SK-N-SH (cell line): ENCODE results near the gene MRPS23. TPM values are rescaled to one million over a fixed set of nuclear protein-coding genes. Genes with fewer than 3 reads are reported as not detected.

Experiments used
- CTCF ChIA-PET: fragments of 300-600, 350-600 bp; formaldehyde crosslinking; extraction: SDS; loops from one replicate; lab custom pipeline; 2021; lab: Yijun Ruan, JAX
- POLR2A ChIA-PET: fragments of 350-600 bp; sonication (Branson Sonifier 250); formaldehyde crosslinking; extraction: SDS; loops from one replicate; lab custom pipeline; 2020; ENCODE audit warnings: antibody characterized with exemption, inconsistent platforms; lab: Yijun Ruan, JAX
- DNase-seq: peaks from one replicate; pipeline ENCODE4 v3.0.0; 2012
- H2AFZ ChIP-seq: fragments of 200-600 bp; sonication (generic); 2 replicates; pipeline ENCODE4 v1.8.1; 2016; ENCODE audit warnings: antibody characterized with exemption, mild to moderate bottlenecking, low read depth
- H3F3A ChIP-seq: fragments of 200-600 bp; sonication (generic); replicated peaks from 2 replicates; pipeline ENCODE3; 2016; ENCODE audit warnings: antibody characterized with exemption, mild to moderate bottlenecking; ENCODE audit not compliant: insufficient read depth
- H3K27ac ChIP-seq, 2 experiments: fragments of 200-500 bp in 1 of 2; fragments of 200-600 bp in 1 of 2; sonication (Bioruptor generic) in 1 of 2; sonication (generic), shearing (Covaris generic) in 1 of 2; 2 replicates each; pipeline versions ENCODE4 v1.5.1 to v1.6.1; 2014 to 2016; ENCODE audit warnings: low read depth in 2 of 2, inconsistent platforms in 1 of 2, low read length in 1 of 2, mild to moderate bottlenecking in 1 of 2, mixed read lengths in 1 of 2
- H3K27me3 ChIP-seq: fragments of 200-600 bp; sonication (generic), shearing (Covaris generic); 2 replicates; pipeline ENCODE4 v1.6.1; 2016; ENCODE audit warnings: mixed run types; ENCODE audit not compliant: insufficient read depth
- H3K36me3 ChIP-seq, 2 experiments: fragments of 200-500 bp in 1 of 2; fragments of 200-600 bp in 1 of 2; sonication (Bioruptor generic) in 1 of 2; sonication (generic) in 1 of 2; replicated peaks in 1 of 2; 2 replicates each; pipeline versions ENCODE3 to v1.5.1; 2014 to 2016; ENCODE audit warnings: low read length in 1 of 2, mild to moderate bottlenecking in 1 of 2; ENCODE audit not compliant: insufficient read depth in 2 of 2, control insufficient read depth in 1 of 2
- H3K4me1 ChIP-seq, 2 experiments: fragments of 200-500 bp in 1 of 2; fragments of 200-600 bp in 1 of 2; sonication (Bioruptor generic) in 1 of 2; sonication (generic), shearing (Covaris generic) in 1 of 2; 2 replicates each; pipeline versions ENCODE4 v1.5.1 to v1.6.1; 2014 to 2016; ENCODE audit warnings: low read depth in 1 of 2, low read length in 1 of 2, mixed run types in 1 of 2; ENCODE audit not compliant: insufficient read depth in 2 of 2, control insufficient read depth in 1 of 2
- H3K4me2 ChIP-seq: fragments of 200-600 bp; sonication (generic), shearing (Covaris generic); 2 replicates; pipeline ENCODE4 v1.6.1; 2017; ENCODE audit warnings: mixed run types
- H3K4me3 ChIP-seq, 2 experiments: fragments of 200-500 bp in 1 of 2; fragments of 200-600 bp in 1 of 2; sonication (Bioruptor generic) in 1 of 2; sonication (generic), shearing (Covaris generic) in 1 of 2; 2 replicates each; pipeline versions ENCODE4 v1.5.1 to v1.8.1; 2014 to 2016; ENCODE audit warnings: low read depth in 2 of 2, inconsistent platforms in 1 of 2, low read length in 1 of 2, mild to moderate bottlenecking in 1 of 2, mixed read lengths in 1 of 2, moderate library complexity in 1 of 2
- H3K79me2 ChIP-seq: fragments of 200-600 bp; sonication (generic); 2 replicates; pipeline ENCODE4 v1.8.1; 2017; ENCODE audit warnings: mild to moderate bottlenecking; ENCODE audit not compliant: insufficient read depth
- H3K9ac ChIP-seq: fragments of 200-600 bp; sonication (generic); 2 replicates; pipeline ENCODE4 v1.6.1; 2017; ENCODE audit warnings: mixed run types
- H3K9me2 ChIP-seq: fragments of 200-600 bp; sonication (generic); 2 replicates; pipeline ENCODE4 v1.6.1; 2017; ENCODE audit warnings: mixed run types
- H3K9me3 ChIP-seq: fragments of 200-600 bp; sonication (generic); 2 replicates; pipeline ENCODE4 v1.6.1; 2017; ENCODE audit warnings: mixed run types, mild to moderate bottlenecking, moderate library complexity
- H4K20me1 ChIP-seq: fragments of 200-600 bp; sonication (generic); 2 replicates; pipeline ENCODE4 v1.6.1; 2017; ENCODE audit warnings: mild to moderate bottlenecking, mixed run types; ENCODE audit not compliant: insufficient read depth
- ELF1 ChIP-seq: IDR thresholded peaks from 2 replicates; pipeline ENCODE4 v1.4.0; 2012
- EP300 ChIP-seq, 2 experiments: IDR thresholded peaks; 2 replicates each; pipeline versions ENCODE4 v1.4.0 to v1.6.1; 2012; ENCODE audit warnings: borderline replicate concordance in 1 of 2, low read depth in 1 of 2, low read length in 1 of 2
- EZH2phosphoT487 ChIP-seq: fragments of 200-600 bp; sonication (generic); IDR thresholded peaks from 2 replicates; pipeline ENCODE4 v1.6.1; 2017; ENCODE audit warnings: low read depth, mixed run types, mild to moderate bottlenecking, antibody characterized with exemption, moderate library complexity, borderline replicate concordance
- FOXJ3 ChIP-seq: sonication (generic); formaldehyde crosslinking; IDR thresholded peaks from 2 replicates; pipeline ENCODE4 v1.5.1; 2020; ENCODE audit warnings: mild to moderate bottlenecking, missing genetic modification reagents
- FOXM1 ChIP-seq: IDR thresholded peaks from 2 replicates; pipeline ENCODE4 v1.4.0; 2012; ENCODE audit warnings: low read depth, mild to moderate bottlenecking
- GABPA ChIP-seq: IDR thresholded peaks from 2 replicates; pipeline ENCODE4 v1.4.0; 2012; ENCODE audit warnings: low read depth, mild to moderate bottlenecking
- GATA2 ChIP-seq: sonication (generic); formaldehyde crosslinking; IDR thresholded peaks from 2 replicates; pipeline ENCODE4 v1.5.0; 2020; ENCODE audit warnings: mild to moderate bottlenecking, missing genetic modification reagents
- IRF3 ChIP-seq: fragments of 150-350 bp; IDR thresholded peaks from 2 replicates; pipeline ENCODE4 v1.6.1; 2016; ENCODE audit warnings: mild to moderate bottlenecking, low read depth, low read length
- JUND ChIP-seq: IDR thresholded peaks from 2 replicates; pipeline ENCODE4 v1.4.0; 2012
- MAX ChIP-seq: IDR thresholded peaks from 2 replicates; pipeline ENCODE4 v1.4.0; 2012; ENCODE audit warnings: low read depth
- MEF2A ChIP-seq: IDR thresholded peaks from 2 replicates; pipeline ENCODE4 v1.4.0; 2012; ENCODE audit warnings: low read depth, borderline replicate concordance
- NFIC ChIP-seq: IDR thresholded peaks from 2 replicates; pipeline ENCODE4 v1.4.0; 2012; ENCODE audit warnings: borderline replicate concordance
- NRF1 ChIP-seq: IDR thresholded peaks from 2 replicates; pipeline ENCODE4 v1.6.1; 2012; ENCODE audit warnings: low read depth, mild to moderate bottlenecking, low read length
- POLR2AphosphoS5 ChIP-seq: IDR thresholded peaks from 2 replicates; pipeline ENCODE4 v1.6.1; 2012; ENCODE audit warnings: low read depth, low read length
- RAD21 ChIP-seq: IDR thresholded peaks from 2 replicates; pipeline ENCODE4 v1.6.1; 2012; ENCODE audit warnings: mild to moderate bottlenecking, low read length
- RCOR1 ChIP-seq: fragments of 150-350 bp; IDR thresholded peaks from 2 replicates; pipeline ENCODE4 v1.6.1; 2017; ENCODE audit warnings: antibody characterized with exemption, low read length
- RXRA ChIP-seq: IDR thresholded peaks from 2 replicates; pipeline ENCODE4 v1.4.0; 2012; ENCODE audit warnings: low read depth, mild to moderate bottlenecking, borderline replicate concordance
- SIN3A ChIP-seq: IDR thresholded peaks from 2 replicates; pipeline ENCODE4 v1.6.1; 2012; ENCODE audit warnings: low read depth, mild to moderate bottlenecking, low read length, moderate library complexity, borderline replicate concordance
- SMC3 ChIP-seq: IDR thresholded peaks from 2 replicates; pipeline ENCODE4 v1.6.1; 2012; ENCODE audit warnings: low read depth, low read length, improper control_type of control experiment
- TCF12 ChIP-seq: IDR thresholded peaks from 2 replicates; pipeline ENCODE4 v1.4.0; 2012
- USF1 ChIP-seq: IDR thresholded peaks from 2 replicates; pipeline ENCODE4 v1.4.0; 2012; ENCODE audit warnings: low read depth, borderline replicate concordance
- YY1 ChIP-seq: IDR thresholded peaks from 2 replicates; pipeline ENCODE4 v1.4.0; 2012; ENCODE audit warnings: low read depth, mild to moderate bottlenecking
- WGBS: methylation state at CpG from one replicate; pipeline ENCODE4 v1.1.6; 2017; ENCODE audit warnings: low lambda C conversion rate; 5-methylcytosine and 5-hydroxymethylcytosine counted together
- polyA plus RNA-seq, 3 experiments: library from polyadenylated mRNA; depleted of rRNA; stranded (reverse); fragments of >200 nt; gene quantifications; 2 replicates each; pipeline ENCODE4 v1.2.3, GENCODE V29; 2012
- TF ChIP-seq, protein P1 (sequence below): IDR thresholded peaks from 2 replicates; pipeline ENCODE4 v1.4.0; 2012; ENCODE audit warnings: low read depth, borderline replicate concordance
- TF ChIP-seq, protein P2 (sequence below): fragments of 200-600 bp; sonication (generic); IDR thresholded peaks from 2 replicates; pipeline ENCODE4 v1.6.1; 2017; ENCODE audit warnings: antibody characterized with exemption, mild to moderate bottlenecking, moderate library complexity
- TF ChIP-seq, protein P3 (sequence below): IDR thresholded peaks from 2 replicates; pipeline ENCODE4; 2012

Gene MRPS23
- polyA plus RNA-seq, 1 of the 3 experiments (the other 2 are of a cell fraction) = 105 TPM

GRCh38 chr17:57868007-57868909 lies 18.4 kb upstream of the MRPS23 start:
- Histone ChIP-seq H2AFZ (no peak overlapping the region), H3K27me3 (no peaks in the 10 kb centered on the region), H3K4me3 (no peak overlapping the region), H3K4me2 (peak overlapping the region; percentile 63), H3K4me1 (peaks cover 25 to 45% of the 10 kb centered on the region in 2 experiments; a peak in 3 of 4 replicates), H3K79me2 (peaks cover 16% of the 10 kb centered on the region), H3K27ac (peak overlapping the region; percentile 86 to 96), H3F3A (peaks cover 39% of the 10 kb centered on the region), H4K20me1 (no peaks in the 10 kb centered on the region), H3K9me3 (no peaks in the 10 kb centered on the region), H3K9ac (peak overlapping the region; percentile 52), H3K9me2 (no peaks in the 10 kb centered on the region), H3K36me3 (peaks cover 18 to 45% of the 10 kb centered on the region in 2 experiments)
- CTCF ChIA-PET = interaction anchor here (0.7 to 25.6 kb wide), 16 partner anchors 10 to 330 kb away, joined by 3 to 1002 read pairs (median 4); partner anchors contain the start of genes SRSF1 and VEZF1
- POLR2A ChIA-PET = interaction anchor here (0.7 kb wide), 1 partner anchor 18 kb away, joined by 3 read pairs; the partner anchor contains the start of gene MRPS23
- WGBS = 11% methylated on average over 21 of the region's 23 CpGs
- DNase-seq = peak; percentile 84
- TF ChIP-seq, protein P1, sequence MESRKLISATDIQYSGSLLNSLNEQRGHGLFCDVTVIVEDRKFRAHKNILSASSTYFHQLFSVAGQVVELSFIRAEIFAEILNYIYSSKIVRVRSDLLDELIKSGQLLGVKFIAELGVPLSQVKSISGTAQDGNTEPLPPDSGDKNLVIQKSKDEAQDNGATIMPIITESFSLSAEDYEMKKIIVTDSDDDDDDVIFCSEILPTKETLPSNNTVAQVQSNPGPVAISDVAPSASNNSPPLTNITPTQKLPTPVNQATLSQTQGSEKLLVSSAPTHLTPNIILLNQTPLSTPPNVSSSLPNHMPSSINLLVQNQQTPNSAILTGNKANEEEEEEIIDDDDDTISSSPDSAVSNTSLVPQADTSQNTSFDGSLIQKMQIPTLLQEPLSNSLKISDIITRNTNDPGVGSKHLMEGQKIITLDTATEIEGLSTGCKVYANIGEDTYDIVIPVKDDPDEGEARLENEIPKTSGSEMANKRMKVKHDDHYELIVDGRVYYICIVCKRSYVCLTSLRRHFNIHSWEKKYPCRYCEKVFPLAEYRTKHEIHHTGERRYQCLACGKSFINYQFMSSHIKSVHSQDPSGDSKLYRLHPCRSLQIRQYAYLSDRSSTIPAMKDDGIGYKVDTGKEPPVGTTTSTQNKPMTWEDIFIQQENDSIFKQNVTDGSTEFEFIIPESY = peak; percentile 87
- no peak for TF ChIP-seq USF1
- TF ChIP-seq POLR2AphosphoS5 = peak; percentile 83
- TF ChIP-seq FOXM1 = peak; percentile 90
- no peak for TF ChIP-seq IRF3
- peak; percentile 44; the same call in 1 of the 2 replicates for TF ChIP-seq GABPA
- peak; percentile 40 for TF ChIP-seq RAD21
- peak; percentile 68; the same call in 1 of the 2 replicates for TF ChIP-seq SIN3A
- no peak for TF ChIP-seq RCOR1
- peak; percentile 19; the same call in 1 of the 2 replicates for TF ChIP-seq MEF2A
- TF ChIP-seq NRF1 = no peak
- TF ChIP-seq RXRA = peak; percentile 99
- peak; percentile 98 for TF ChIP-seq TCF12
- TF ChIP-seq NFIC = peak; percentile 93
- TF ChIP-seq EZH2phosphoT487 = no peak
- peak; percentile 68; the same call in 1 of the 2 replicates for TF ChIP-seq YY1
- peak; percentile 97 for TF ChIP-seq JUND
- TF ChIP-seq, protein P2, sequence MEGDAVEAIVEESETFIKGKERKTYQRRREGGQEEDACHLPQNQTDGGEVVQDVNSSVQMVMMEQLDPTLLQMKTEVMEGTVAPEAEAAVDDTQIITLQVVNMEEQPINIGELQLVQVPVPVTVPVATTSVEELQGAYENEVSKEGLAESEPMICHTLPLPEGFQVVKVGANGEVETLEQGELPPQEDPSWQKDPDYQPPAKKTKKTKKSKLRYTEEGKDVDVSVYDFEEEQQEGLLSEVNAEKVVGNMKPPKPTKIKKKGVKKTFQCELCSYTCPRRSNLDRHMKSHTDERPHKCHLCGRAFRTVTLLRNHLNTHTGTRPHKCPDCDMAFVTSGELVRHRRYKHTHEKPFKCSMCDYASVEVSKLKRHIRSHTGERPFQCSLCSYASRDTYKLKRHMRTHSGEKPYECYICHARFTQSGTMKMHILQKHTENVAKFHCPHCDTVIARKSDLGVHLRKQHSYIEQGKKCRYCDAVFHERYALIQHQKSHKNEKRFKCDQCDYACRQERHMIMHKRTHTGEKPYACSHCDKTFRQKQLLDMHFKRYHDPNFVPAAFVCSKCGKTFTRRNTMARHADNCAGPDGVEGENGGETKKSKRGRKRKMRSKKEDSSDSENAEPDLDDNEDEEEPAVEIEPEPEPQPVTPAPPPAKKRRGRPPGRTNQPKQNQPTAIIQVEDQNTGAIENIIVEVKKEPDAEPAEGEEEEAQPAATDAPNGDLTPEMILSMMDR = peak; percentile 70
- TF ChIP-seq SMC3 = peak; percentile 35; the same call in 1 of the 2 replicates
- peak; percentile 62 to 98 for TF ChIP-seq EP300 (IDR thresholded peaks at IDR 0.05; ENCODE audit: borderline replicate concordance in 1 of 2, low read depth in 1 of 2, low read length in 1 of 2)
- peak; percentile 89 for TF ChIP-seq MAX
- TF ChIP-seq FOXJ3 (CRISPR knock-in tag) = no peak
- no peak for TF ChIP-seq GATA2 (CRISPR knock-in tag)
- TF ChIP-seq, protein P3, sequence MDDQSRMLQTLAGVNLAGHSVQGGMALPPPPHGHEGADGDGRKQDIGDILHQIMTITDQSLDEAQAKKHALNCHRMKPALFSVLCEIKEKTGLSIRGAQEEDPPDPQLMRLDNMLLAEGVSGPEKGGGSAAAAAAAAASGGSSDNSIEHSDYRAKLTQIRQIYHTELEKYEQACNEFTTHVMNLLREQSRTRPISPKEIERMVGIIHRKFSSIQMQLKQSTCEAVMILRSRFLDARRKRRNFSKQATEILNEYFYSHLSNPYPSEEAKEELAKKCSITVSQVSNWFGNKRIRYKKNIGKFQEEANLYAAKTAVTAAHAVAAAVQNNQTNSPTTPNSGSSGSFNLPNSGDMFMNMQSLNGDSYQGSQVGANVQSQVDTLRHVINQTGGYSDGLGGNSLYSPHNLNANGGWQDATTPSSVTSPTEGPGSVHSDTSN = peak; percentile 78
- peak; percentile 77 for TF ChIP-seq ELF1
